Measurements from ENCODE around the gene IDH3A.

GRCh38 chr15:78142332-78142731 is 6.8 kb upstream of the IDH3A start:
- TF ChIP-seq POLR2A (IDR thresholded peaks at IDR 0.05) = no peak
- TF ChIP-seq, protein P1, sequence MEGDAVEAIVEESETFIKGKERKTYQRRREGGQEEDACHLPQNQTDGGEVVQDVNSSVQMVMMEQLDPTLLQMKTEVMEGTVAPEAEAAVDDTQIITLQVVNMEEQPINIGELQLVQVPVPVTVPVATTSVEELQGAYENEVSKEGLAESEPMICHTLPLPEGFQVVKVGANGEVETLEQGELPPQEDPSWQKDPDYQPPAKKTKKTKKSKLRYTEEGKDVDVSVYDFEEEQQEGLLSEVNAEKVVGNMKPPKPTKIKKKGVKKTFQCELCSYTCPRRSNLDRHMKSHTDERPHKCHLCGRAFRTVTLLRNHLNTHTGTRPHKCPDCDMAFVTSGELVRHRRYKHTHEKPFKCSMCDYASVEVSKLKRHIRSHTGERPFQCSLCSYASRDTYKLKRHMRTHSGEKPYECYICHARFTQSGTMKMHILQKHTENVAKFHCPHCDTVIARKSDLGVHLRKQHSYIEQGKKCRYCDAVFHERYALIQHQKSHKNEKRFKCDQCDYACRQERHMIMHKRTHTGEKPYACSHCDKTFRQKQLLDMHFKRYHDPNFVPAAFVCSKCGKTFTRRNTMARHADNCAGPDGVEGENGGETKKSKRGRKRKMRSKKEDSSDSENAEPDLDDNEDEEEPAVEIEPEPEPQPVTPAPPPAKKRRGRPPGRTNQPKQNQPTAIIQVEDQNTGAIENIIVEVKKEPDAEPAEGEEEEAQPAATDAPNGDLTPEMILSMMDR (IDR thresholded peaks at IDR 0.05) = no peak
- no peak for TF ChIP-seq POLR2AphosphoS5 (IDR thresholded peaks at IDR 0.05)
- no peak for TF ChIP-seq EP300 (IDR thresholded peaks at IDR 0.05)

Measured in sigmoid colon (tissue), 4 donors.